ENCODE data around the gene DCLRE1C.
"Not testable (repeated sequence)": the region's sequence is repeated elsewhere in the genome, so short reads cannot be mapped to it uniquely, and the experiment has no call there.

Gene DCLRE1C

GRCh38 chr10:14942950-14943338, 11.0 kb downstream of the DCLRE1C start:
- DNase-seq = not testable (repeated sequence)

GRCh38 chr10:14942147-14942949, 11.5 kb downstream of the DCLRE1C start:
- DNase-seq = not testable (repeated sequence)

- DNase-seq = peak; percentile 49
Observed at GRCh38 chr10:14938971-14939370, 14.9 kb downstream of the DCLRE1C start.

GRCh38 chr10:14936584-14936983, 17.3 kb downstream of the DCLRE1C start:
- no peak for DNase-seq

GRCh38 chr10:14930610-14931009, 23.3 kb downstream of the DCLRE1C start:
- no peak for DNase-seq

- no peak for DNase-seq
Observed at GRCh38 chr10:14926722-14927416, 27.0 kb downstream of the DCLRE1C start.

GRCh38 chr10:14926061-14926470, 27.8 kb downstream of the DCLRE1C start:
- no peak for DNase-seq

GRCh38 chr10:14925268-14925667, 28.6 kb downstream of the DCLRE1C start:
- DNase-seq = no peak

- DNase-seq = no peak
Observed at GRCh38 chr10:14924013-14924412, 29.9 kb downstream of the DCLRE1C start.

- DNase-seq = no peak
Observed at GRCh38 chr10:14918964-14919363, 34.9 kb downstream of the DCLRE1C start.

- no peak for DNase-seq
Observed at GRCh38 chr10:14917827-14918226, 36.1 kb downstream of the DCLRE1C start.

GRCh38 chr10:14916600-14916999, 37.3 kb downstream of the DCLRE1C start:
- DNase-seq = no peak

GRCh38 chr10:14911801-14912200, 42.1 kb downstream of the DCLRE1C start:
- DNase-seq = no peak

- no peak for DNase-seq
Observed at GRCh38 chr10:14910953-14911352, 42.9 kb downstream of the DCLRE1C start.

GRCh38 chr10:14909101-14909500, 44.8 kb downstream of the DCLRE1C start:
- DNase-seq = no peak

GRCh38 chr10:14907591-14907990, 46.3 kb downstream of the DCLRE1C start:
- not testable (repeated sequence) for DNase-seq

- no peak for DNase-seq
Observed at GRCh38 chr10:14906765-14907164, 47.1 kb downstream of the DCLRE1C start.

- no peak for DNase-seq
Observed at GRCh38 chr10:14905890-14906289, 48.0 kb downstream of the DCLRE1C start.

GRCh38 chr10:14904864-14905263, 49.0 kb downstream of the DCLRE1C start:
- no peak for DNase-seq

- peak; percentile 36 for DNase-seq
Observed at GRCh38 chr10:14904316-14904732, 49.6 kb downstream of the DCLRE1C start.

- DNase-seq = no peak
Observed at GRCh38 chr10:14891151-14891550, 62.7 kb downstream of the DCLRE1C start.

GRCh38 chr10:14889318-14889717, 64.6 kb downstream of the DCLRE1C start:
- DNase-seq = no peak

GRCh38 chr10:14884082-14884481, 69.8 kb downstream of the DCLRE1C start:
- peak; percentile 56 for DNase-seq

- DNase-seq = no peak
Observed at GRCh38 chr10:14880229-14880628, 73.7 kb downstream of the DCLRE1C start.

GRCh38 chr10:14879928-14880193, 74.0 kb downstream of the DCLRE1C start:
- peak; percentile 7 for DNase-seq
